Naive thymus-derived CD8-positive, alpha-beta T cell (primary cell): ENCODE measurements around the gene ECHDC3. TPM values are rescaled to one million over a fixed set of nuclear protein-coding genes. Genes with fewer than 3 reads are reported as not detected.

Experiments used
- ATAC-seq, 2 donors: fragments of 150-1000 bp; cut with Tn5 transposase in 1 of 2; sonication (Bioruptor Pico), chemical (Tn5 transposase) in 1 of 2; 1 replicate in 1 of 2; 2 replicates in 1 of 2; pipeline ENCODE4 v1.10.0; 2021; ENCODE audit warnings: mild to moderate bottlenecking in 2 of 2, moderate library complexity in 2 of 2
- POLR2A ChIA-PET: fragments of 350-600 bp; sonication (Branson Sonifier 250); formaldehyde crosslinking; loops from one replicate; lab custom pipeline; 2021; ENCODE audit warnings: antibody characterized with exemption; lab: Charles Lee
- DNase-seq, 10 donors: peaks; one replicate each; pipeline versions ENCODE4 v3.0.0 to v3.0.0-alpha.2; 2020 to 2022
- H3K27ac Mint-ChIP-seq, 10 donors: one replicate each; pipeline ENCODE4 v1.8.0; 2020 to 2022; ENCODE audit warnings: mild to moderate bottlenecking in 10 of 10, mixed read lengths in 10 of 10, moderate library complexity in 4 of 10, inconsistent platforms in 1 of 10
- H3K27me3 Mint-ChIP-seq, 5 donors: one replicate each; pipeline ENCODE4 v1.8.0; 2021 to 2022; ENCODE audit warnings: mixed read lengths in 5 of 5
- H3K36me3 Mint-ChIP-seq, 3 donors: one replicate each; pipeline ENCODE4 v1.8.0; 2020 to 2022; ENCODE audit warnings: mixed read lengths in 3 of 3, mild to moderate bottlenecking in 2 of 3, inconsistent platforms in 1 of 3
- H3K4me1 Mint-ChIP-seq, 4 donors: one replicate each; pipeline ENCODE4 v1.8.0; 2021 to 2022; ENCODE audit warnings: mixed read lengths in 4 of 4
- H3K4me3 Mint-ChIP-seq, 10 donors: one replicate each; pipeline ENCODE4 v1.8.0; 2020 to 2022; ENCODE audit warnings: mild to moderate bottlenecking in 10 of 10, mixed read lengths in 10 of 10, moderate library complexity in 6 of 10, inconsistent platforms in 1 of 10
- H3K9me3 Mint-ChIP-seq, 9 donors: one replicate each; pipeline ENCODE4 v1.8.0; 2020 to 2022; ENCODE audit warnings: mixed read lengths in 9 of 9, mild to moderate bottlenecking in 3 of 9, inconsistent platforms in 1 of 9, moderate library complexity in 1 of 9
- polyA plus RNA-seq, 3 donors: library from polyadenylated mRNA; unstranded; fragments of 300-500 nt; fragmentation: Illumina TruSeq; gene quantifications; one replicate each; pipeline ENCODE4 v1.2.3, GENCODE V29; 2021
- total RNA-seq, 8 experiments: library from RNA in 2 of 8; stranded (reverse) in 2 of 8; gene quantifications; one replicate each; pipeline ENCODE4 v1.2.3 and lab custom pipeline; 2021 to 2026

The ECHDC3 gene
- total and polyA plus RNA-seq, 5 experiments from 2014 or later = 0.14 to 1.7 (median 0.65) TPM

GRCh38 chr10:11757454-11757820 lies 15.3 kb downstream of the ECHDC3 start:
- H3K27ac Mint-ChIP-seq = peak overlapping the region in 1 of 10 donors; percentile 4
- H3K27me3 Mint-ChIP-seq = no peaks in the 10 kb centered on the region
- POLR2A ChIA-PET = interaction anchor here (1.3 to 1.5 kb wide), 2 partner anchors 15 to 237 kb away, joined by 3 to 4 read pairs; partner anchors contain the start of gene ECHDC3
- H3K4me3 Mint-ChIP-seq = no peak overlapping the region
- no peak for DNase-seq
- peaks cover 0 to 23% (median 6%) of the 10 kb centered on the region in 3 donors for H3K36me3 Mint-ChIP-seq
- ATAC-seq = no peak
- H3K4me1 Mint-ChIP-seq = peaks cover 0 to 6% (median 4%) of the 10 kb centered on the region in 4 donors
- H3K9me3 Mint-ChIP-seq = no peaks in the 10 kb centered on the region

GRCh38 chr10:11757821-11758463 lies 15.8 kb downstream of the ECHDC3 start:
- H3K9me3 Mint-ChIP-seq = no peaks in the 10 kb centered on the region
- peak overlapping the region in 4 of 10 donors; percentile 4 to 84 (median 44) for H3K27ac Mint-ChIP-seq
- H3K27me3 Mint-ChIP-seq = no peaks in the 10 kb centered on the region
- peak; percentile 100 for ATAC-seq
- H3K36me3 Mint-ChIP-seq = peaks cover 0 to 22% (median 6%) of the 10 kb centered on the region in 3 donors
- DNase-seq = peak; percentile 62 to 92 (median 80)
- POLR2A ChIA-PET = interaction anchor here (1.3 to 1.5 kb wide), 2 partner anchors 16 to 238 kb away, joined by 3 to 4 read pairs; partner anchors contain the start of gene ECHDC3
- H3K4me3 Mint-ChIP-seq = no peak overlapping the region
- peaks cover 0 to 6% (median 4%) of the 10 kb centered on the region in 4 donors for H3K4me1 Mint-ChIP-seq

GRCh38 chr10:11758527-11759236 lies 16.5 kb downstream of the ECHDC3 start:
- POLR2A ChIA-PET = no interaction called here
- H3K4me3 Mint-ChIP-seq = no peak overlapping the region
- ATAC-seq = no peak
- no peak for DNase-seq
- no peak overlapping the region for H3K27ac Mint-ChIP-seq
- H3K4me1 Mint-ChIP-seq = peaks cover 0 to 6% (median 4%) of the 10 kb centered on the region in 4 donors
- H3K27me3 Mint-ChIP-seq = no peaks in the 10 kb centered on the region
- H3K36me3 Mint-ChIP-seq = peaks cover 0 to 21% (median 6%) of the 10 kb centered on the region in 3 donors
- H3K9me3 Mint-ChIP-seq = no peaks in the 10 kb centered on the region

- no peaks in the 10 kb centered on the region for H3K9me3 Mint-ChIP-seq
- H3K36me3 Mint-ChIP-seq = peaks cover 0 to 17% (median 6%) of the 10 kb centered on the region in 3 donors
- H3K27ac Mint-ChIP-seq = no peak overlapping the region
- DNase-seq (no peak), ATAC-seq (no peak)
- H3K4me3 Mint-ChIP-seq = no peak overlapping the region
- no peaks in the 10 kb centered on the region for H3K27me3 Mint-ChIP-seq
- peaks cover 0 to 6% (median 4%) of the 10 kb centered on the region in 4 donors for H3K4me1 Mint-ChIP-seq
- POLR2A ChIA-PET = no interaction called here
Observed at GRCh38 chr10:11759347-11759746, 17.2 kb downstream of the ECHDC3 start.

- ATAC-seq = no peak
- peaks cover 0 to 11% (median 6%) of the 10 kb centered on the region in 3 donors for H3K36me3 Mint-ChIP-seq
Observed at GRCh38 chr10:11760151-11760550, 18.0 kb downstream of the ECHDC3 start.

GRCh38 chr10:11760861-11761260 lies 18.7 kb downstream of the ECHDC3 start:
- peaks cover 0 to 6% (median 4%) of the 10 kb centered on the region in 4 donors for H3K4me1 Mint-ChIP-seq
- H3K36me3 Mint-ChIP-seq = peaks cover 0 to 5% (median 3%) of the 10 kb centered on the region in 3 donors
- H3K9me3 Mint-ChIP-seq = no peaks in the 10 kb centered on the region
- H3K4me3 Mint-ChIP-seq = no peak overlapping the region
- H3K27me3 Mint-ChIP-seq = no peaks in the 10 kb centered on the region
- no peak overlapping the region for H3K27ac Mint-ChIP-seq
- POLR2A ChIA-PET = interaction anchor here (0.5 kb wide), 1 partner anchor 103 kb away, joined by 4 read pairs; no protein-coding TSS in a partner anchor
- DNase-seq (no peak), ATAC-seq (no peak)

More at GRCh38 chr10:11760151-11760550, 18.0 kb downstream of the ECHDC3 start:
- H3K4me1 Mint-ChIP-seq = peaks cover 0 to 6% (median 4%) of the 10 kb centered on the region in 4 donors
- H3K27me3 Mint-ChIP-seq = no peaks in the 10 kb centered on the region
- no peak for DNase-seq
- no peak overlapping the region for H3K4me3 Mint-ChIP-seq
- no peaks in the 10 kb centered on the region for H3K9me3 Mint-ChIP-seq
- POLR2A ChIA-PET = interaction anchor here (0.5 kb wide), 1 partner anchor 102 kb away, joined by 4 read pairs; no protein-coding TSS in a partner anchor
- no peak overlapping the region for H3K27ac Mint-ChIP-seq

GRCh38 chr10:11761431-11761830 lies 19.2 kb downstream of the ECHDC3 start:
- H3K9me3 Mint-ChIP-seq = no peaks in the 10 kb centered on the region
- POLR2A ChIA-PET = no interaction called here
- no peak for ATAC-seq
- no peaks in the 10 kb centered on the region for H3K27me3 Mint-ChIP-seq
- H3K4me3 Mint-ChIP-seq = no peak overlapping the region
- H3K36me3 Mint-ChIP-seq = peaks cover 0 to 3% (median 2%) of the 10 kb centered on the region in 3 donors
- peaks cover 0 to 6% (median 4%) of the 10 kb centered on the region in 4 donors for H3K4me1 Mint-ChIP-seq
- H3K27ac Mint-ChIP-seq = no peak overlapping the region
- no peak for DNase-seq

GRCh38 chr10:11762706-11763500 lies 20.7 kb downstream of the ECHDC3 start:
- no peaks in the 10 kb centered on the region for H3K9me3 Mint-ChIP-seq
- ATAC-seq (no peak), DNase-seq (no peak)
- peaks cover 0 to 2% (median 1%) of the 10 kb centered on the region in 4 donors for H3K4me1 Mint-ChIP-seq
- H3K4me3 Mint-ChIP-seq = no peak overlapping the region
- H3K36me3 Mint-ChIP-seq = peaks cover 0 to 3% (median 2%) of the 10 kb centered on the region in 3 donors
- no peaks in the 10 kb centered on the region for H3K27me3 Mint-ChIP-seq
- POLR2A ChIA-PET = no interaction called here
- no peak overlapping the region for H3K27ac Mint-ChIP-seq

GRCh38 chr10:11763501-11763861 lies 21.3 kb downstream of the ECHDC3 start:
- no peak overlapping the region for H3K27ac Mint-ChIP-seq
- no peak overlapping the region for H3K4me3 Mint-ChIP-seq
- H3K4me1 Mint-ChIP-seq = peaks cover 0 to 1% (median 0%) of the 10 kb centered on the region in 4 donors
- H3K9me3 Mint-ChIP-seq = no peaks in the 10 kb centered on the region
- peaks cover 0 to 2% (median 2%) of the 10 kb centered on the region in 3 donors for H3K36me3 Mint-ChIP-seq
- DNase-seq = no peak
- POLR2A ChIA-PET = no interaction called here
- ATAC-seq = no peak
- no peaks in the 10 kb centered on the region for H3K27me3 Mint-ChIP-seq

- H3K9me3 Mint-ChIP-seq = no peaks in the 10 kb centered on the region
- H3K36me3 Mint-ChIP-seq = peaks cover 0 to 2% (median 2%) of the 10 kb centered on the region in 3 donors
- ATAC-seq (no peak), DNase-seq (no peak)
- POLR2A ChIA-PET = no interaction called here
- no peak overlapping the region for H3K27ac Mint-ChIP-seq
- H3K27me3 Mint-ChIP-seq = no peaks in the 10 kb centered on the region
- no peak overlapping the region for H3K4me3 Mint-ChIP-seq
- peaks cover 0 to 1% (median 0%) of the 10 kb centered on the region in 4 donors for H3K4me1 Mint-ChIP-seq
Observed at GRCh38 chr10:11765141-11765540, 23.0 kb downstream of the ECHDC3 start.

- H3K27ac Mint-ChIP-seq = no peak overlapping the region
- no peak for ATAC-seq
- H3K36me3 Mint-ChIP-seq = no peaks in the 10 kb centered on the region
- peaks cover 0 to 1% (median 0%) of the 10 kb centered on the region in 5 donors for H3K27me3 Mint-ChIP-seq
- no peaks in the 10 kb centered on the region for H3K4me1 Mint-ChIP-seq
- POLR2A ChIA-PET = no interaction called here
- no peaks in the 10 kb centered on the region for H3K9me3 Mint-ChIP-seq
- H3K4me3 Mint-ChIP-seq = no peak overlapping the region
- DNase-seq = no peak
Observed at GRCh38 chr10:11772575-11773288, 30.6 kb downstream of the ECHDC3 start.
